Esophagus squamous epithelium (tissue), 5 donors: ENCODE results near the gene SMIM43. TPM values are rescaled to one million over a fixed set of nuclear protein-coding genes. Genes with fewer than 3 reads are reported as not detected.

Experiments used
- DNase-seq: peaks from one replicate; lab custom pipeline; 2025; lab: John Stamatoyannopoulos, UW
- H3K27ac ChIP-seq, 4 donors: fragments of 200-600 bp; sonication (generic); one replicate each; pipeline ENCODE4 v1.5.1; 2016 to 2019; ENCODE audit warnings: mild to moderate bottlenecking in 1 of 4
- H3K27me3 ChIP-seq, 4 donors: fragments of 200-600 bp; sonication (generic); 1 replicate in 3 of 4; 2 replicates in 1 of 4; pipeline versions ENCODE4 v1.5.1 to v1.6.0; 2017 to 2021; ENCODE audit warnings: antibody characterized with exemption in 1 of 4
- H3K36me3 ChIP-seq, 3 donors: fragments of 200-600 bp; sonication (generic); one replicate each; pipeline ENCODE4 v1.5.1; 2016 to 2019
- H3K4me1 ChIP-seq, 3 donors: fragments of 200-600 bp; sonication (generic); one replicate each; pipeline ENCODE4 v1.5.1; 2017 to 2019
- H3K4me3 ChIP-seq, 4 donors: fragments of 200-600 bp; sonication (generic); 1 replicate in 3 of 4; 2 replicates in 1 of 4; pipeline ENCODE4 v1.5.1; 2016 to 2019; ENCODE audit warnings: mild to moderate bottlenecking in 2 of 4, moderate library complexity in 1 of 4
- H3K9me3 ChIP-seq, 3 donors: fragments of 200-600 bp; sonication (generic); one replicate each; pipeline ENCODE4 v1.5.1; 2016 to 2019
- POLR2A ChIP-seq, 4 donors: fragments of 450-650 bp; IDR thresholded peaks; one replicate each; pipeline ENCODE4 v1.6.1; 2017; ENCODE audit warnings: antibody characterized with exemption in 4 of 4, mild to moderate bottlenecking in 4 of 4, moderate library complexity in 3 of 4
- WGBS, 2 donors: methylation state at CpG; one replicate each; pipeline ENCODE4 v1.1.5; 2018; 5-methylcytosine and 5-hydroxymethylcytosine counted together
- intact Hi-C: fragments of 100-400 bp; cut with DNase I; formaldehyde crosslinking; loops from one replicate; pipeline ENCODE4 v1.15.0; 2022
- total RNA-seq, 4 donors: library from RNA; depleted of rRNA; stranded (reverse); fragments of >200 nt; gene quantifications; one replicate each; pipeline ENCODE4 v1.1.0, GENCODE V29; 2016
- TF ChIP-seq, protein P1 (sequence below), 6 experiments: fragments of 450-650 bp in 4 of 6; fragments of 200-600 bp in 2 of 6; sonication (generic) in 2 of 6; IDR thresholded peaks; one replicate each; pipeline ENCODE4 v1.5.1; 2016 to 2019; ENCODE audit warnings: antibody characterized with exemption in 6 of 6, mild to moderate bottlenecking in 4 of 6, moderate library complexity in 4 of 6
- donor health status: DM: yes; HTN: yes; CAD: no.

Gene SMIM43
- total RNA-seq, 4 donors from 2014 or later = 0.38 TPM; not detected in 3

DNA sequence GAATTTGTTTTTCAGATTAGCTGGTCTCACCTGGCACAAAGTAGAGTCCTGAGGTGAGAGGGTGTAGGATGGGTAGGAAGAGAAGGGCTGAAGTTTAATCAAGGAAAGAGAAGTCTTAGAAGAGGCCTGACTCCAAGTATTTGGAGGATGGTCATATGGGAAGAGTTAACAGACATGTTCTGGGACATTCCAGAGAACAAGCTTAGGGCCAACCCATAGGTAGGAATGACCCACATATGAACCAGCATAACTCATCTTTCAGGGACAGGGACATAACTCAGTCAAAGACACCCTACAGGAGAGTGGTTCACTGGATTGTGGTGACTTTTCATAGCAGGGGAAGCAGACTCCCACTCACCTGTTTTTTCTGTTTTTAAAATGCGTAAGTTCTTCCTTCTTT, 40.3 kb downstream of the SMIM43 start:
- no peak for DNase-seq
- intact Hi-C loops = no loop called here
- TF ChIP-seq, protein P1, sequence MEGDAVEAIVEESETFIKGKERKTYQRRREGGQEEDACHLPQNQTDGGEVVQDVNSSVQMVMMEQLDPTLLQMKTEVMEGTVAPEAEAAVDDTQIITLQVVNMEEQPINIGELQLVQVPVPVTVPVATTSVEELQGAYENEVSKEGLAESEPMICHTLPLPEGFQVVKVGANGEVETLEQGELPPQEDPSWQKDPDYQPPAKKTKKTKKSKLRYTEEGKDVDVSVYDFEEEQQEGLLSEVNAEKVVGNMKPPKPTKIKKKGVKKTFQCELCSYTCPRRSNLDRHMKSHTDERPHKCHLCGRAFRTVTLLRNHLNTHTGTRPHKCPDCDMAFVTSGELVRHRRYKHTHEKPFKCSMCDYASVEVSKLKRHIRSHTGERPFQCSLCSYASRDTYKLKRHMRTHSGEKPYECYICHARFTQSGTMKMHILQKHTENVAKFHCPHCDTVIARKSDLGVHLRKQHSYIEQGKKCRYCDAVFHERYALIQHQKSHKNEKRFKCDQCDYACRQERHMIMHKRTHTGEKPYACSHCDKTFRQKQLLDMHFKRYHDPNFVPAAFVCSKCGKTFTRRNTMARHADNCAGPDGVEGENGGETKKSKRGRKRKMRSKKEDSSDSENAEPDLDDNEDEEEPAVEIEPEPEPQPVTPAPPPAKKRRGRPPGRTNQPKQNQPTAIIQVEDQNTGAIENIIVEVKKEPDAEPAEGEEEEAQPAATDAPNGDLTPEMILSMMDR (IDR thresholded peaks at IDR 0.05) = no peak
- no peak for TF ChIP-seq POLR2A (IDR thresholded peaks at IDR 0.05)
- Histone ChIP-seq H3K27me3 (no peaks in the 10 kb centered on the region), H3K9me3 (no peaks in the 10 kb centered on the region), H3K27ac (no peak overlapping the region), H3K36me3 (no peaks in the 10 kb centered on the region), H3K4me1 (no peaks in the 10 kb centered on the region), H3K4me3 (no peak overlapping the region)
- WGBS, 2 donors = 79 to 94% methylated on average over 1 of the region's 1 CpG

DNA sequence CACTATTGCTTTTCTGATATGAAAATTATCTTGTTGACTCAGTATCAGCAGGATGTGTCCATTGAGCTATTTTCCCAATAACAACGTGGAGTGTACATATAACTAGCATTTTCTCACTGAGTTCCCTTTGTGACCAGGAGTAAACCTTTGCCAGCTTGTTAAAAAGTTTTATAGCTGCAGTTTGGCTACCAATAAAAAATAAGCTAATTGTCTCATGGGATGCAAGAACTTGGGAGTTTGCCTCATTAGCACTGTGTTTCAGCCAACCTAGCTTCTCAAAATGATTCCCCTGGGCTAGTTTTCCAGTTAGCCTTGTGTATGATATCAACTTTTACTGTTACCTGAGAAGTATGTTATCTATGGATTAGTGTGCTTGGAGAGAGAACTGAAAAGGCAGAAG, 43.3 kb downstream of the SMIM43 start:
- intact Hi-C loops = no loop called here
- Histone ChIP-seq H3K9me3 (no peaks in the 10 kb centered on the region), H3K27me3 (no peaks in the 10 kb centered on the region), H3K36me3 (no peaks in the 10 kb centered on the region), H3K4me1 (no peaks in the 10 kb centered on the region), H3K27ac (no peak overlapping the region), H3K4me3 (no peak overlapping the region)
- no peak for DNase-seq
- WGBS, 2 donors = 38 to 68% methylated on average over 1 of the region's 1 CpG
- no peak for TF ChIP-seq POLR2A (IDR thresholded peaks at IDR 0.05)
- TF ChIP-seq, protein P1 (IDR thresholded peaks at IDR 0.05) = no peak

DNA sequence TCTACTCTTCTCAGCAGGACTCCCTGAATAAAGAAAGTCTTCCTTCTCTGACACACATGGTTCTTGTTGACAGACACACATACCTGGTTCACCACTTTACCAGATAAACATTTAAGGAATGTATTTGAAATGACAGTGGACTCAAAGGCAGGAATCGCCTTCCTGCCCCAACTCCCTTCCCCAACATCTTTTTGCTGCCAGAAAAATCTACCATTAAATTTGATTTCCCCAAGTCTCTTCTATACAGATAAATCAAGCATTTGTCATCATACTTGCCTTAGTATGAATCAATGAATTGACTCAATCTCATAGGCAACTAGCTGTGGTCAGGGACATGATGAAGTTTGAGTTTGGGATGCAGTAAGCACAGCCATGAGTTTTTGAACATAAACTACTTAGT, 44.9 kb downstream of the SMIM43 start:
- WGBS, 2 donors = 39 to 63% methylated on average over 1 of the region's 1 CpG
- Histone ChIP-seq H3K9me3 (no peaks in the 10 kb centered on the region), H3K36me3 (no peaks in the 10 kb centered on the region), H3K27me3 (no peaks in the 10 kb centered on the region), H3K4me1 (no peaks in the 10 kb centered on the region), H3K27ac (no peak overlapping the region), H3K4me3 (no peak overlapping the region)
- DNase-seq = no peak
- no peak for TF ChIP-seq POLR2A (IDR thresholded peaks at IDR 0.05)
- TF ChIP-seq, protein P1 (IDR thresholded peaks at IDR 0.05) = no peak
- intact Hi-C loops = no loop called here

DNA sequence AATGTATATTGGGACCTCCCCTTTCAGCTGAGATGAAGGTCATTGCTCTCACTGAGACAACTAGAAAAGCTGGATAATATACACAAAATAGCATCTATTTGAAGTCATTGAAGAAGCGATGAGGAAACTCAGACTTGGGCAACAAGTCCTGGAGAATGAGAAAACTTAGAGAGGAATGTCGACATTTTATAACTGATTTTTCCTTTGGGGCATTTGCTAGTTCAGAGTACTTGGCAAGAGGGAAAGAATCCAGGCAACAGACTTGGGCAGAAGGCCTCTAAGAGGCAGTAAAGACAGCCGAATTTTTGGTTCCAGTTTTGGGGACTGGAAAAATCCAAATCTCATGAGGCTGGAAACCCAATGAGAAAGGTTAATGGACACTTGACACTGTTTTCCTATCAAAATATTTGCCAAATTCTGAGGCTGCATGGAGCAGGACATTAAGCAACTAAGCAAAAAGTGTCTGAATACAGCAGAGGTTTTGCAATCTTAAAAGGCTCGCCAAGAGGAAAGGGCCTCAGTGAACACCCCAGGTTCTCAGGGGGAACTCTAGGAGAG, 47.2 kb downstream of the SMIM43 start:
- Histone ChIP-seq H3K4me3 (no peak overlapping the region), H3K4me1 (no peaks in the 10 kb centered on the region), H3K27ac (peak overlapping the region in 2 of 4 donors; percentile 50 to 52), H3K9me3 (no peaks in the 10 kb centered on the region), H3K27me3 (no peaks in the 10 kb centered on the region), H3K36me3 (no peaks in the 10 kb centered on the region)
- WGBS, 2 donors = 50% methylated on average over 4 of the region's 4 CpGs
- intact Hi-C loops = no loop called here
- DNase-seq = no peak
- TF ChIP-seq POLR2A (IDR thresholded peaks at IDR 0.05) = no peak
- TF ChIP-seq, protein P1 (IDR thresholded peaks at IDR 0.05) = no peak

DNA sequence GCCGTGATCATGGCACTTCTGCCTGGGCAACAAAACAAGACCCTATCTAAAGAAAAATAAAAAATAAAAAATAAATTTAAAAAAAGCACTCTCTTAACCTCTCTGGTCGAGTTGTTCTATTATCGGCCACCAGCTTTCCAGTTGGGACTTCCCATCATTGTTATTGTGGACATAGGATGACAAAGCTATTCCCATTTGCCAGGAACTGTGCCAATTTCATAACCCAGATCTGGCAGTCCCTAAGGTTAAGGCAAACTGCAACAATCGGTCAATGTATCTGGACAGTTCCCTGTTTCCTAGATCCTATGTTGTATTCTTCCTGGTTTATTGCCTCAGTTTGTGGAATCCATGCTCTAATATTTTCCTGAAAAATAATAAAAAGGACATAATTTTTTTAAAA, 50.4 kb downstream of the SMIM43 start:
- no peak for DNase-seq
- Histone ChIP-seq H3K27me3 (no peaks in the 10 kb centered on the region), H3K4me1 (peaks cover 6 to 10% (median 6%) of the 10 kb centered on the region in 3 donors), H3K4me3 (no peak overlapping the region), H3K27ac (no peak overlapping the region), H3K9me3 (no peaks in the 10 kb centered on the region), H3K36me3 (no peaks in the 10 kb centered on the region)
- no peak for TF ChIP-seq POLR2A (IDR thresholded peaks at IDR 0.05)
- TF ChIP-seq, protein P1 (IDR thresholded peaks at IDR 0.05) = no peak
- WGBS, 2 donors = 69 to 70% methylated on average over 4 of the region's 4 CpGs
- intact Hi-C loops = no loop called here
